ENCODE results near the gene MMP15. TPM values are rescaled to one million over a fixed set of nuclear protein-coding genes. Genes with fewer than 3 reads are reported as not detected.
"Not testable (repeated sequence)": the region's sequence is repeated elsewhere in the genome, so short reads cannot be mapped to it uniquely, and the experiment has no call there.

The MMP15 gene
- total RNA-seq, 1 donor from 2014 or later: 62.2 TPM

DNA sequence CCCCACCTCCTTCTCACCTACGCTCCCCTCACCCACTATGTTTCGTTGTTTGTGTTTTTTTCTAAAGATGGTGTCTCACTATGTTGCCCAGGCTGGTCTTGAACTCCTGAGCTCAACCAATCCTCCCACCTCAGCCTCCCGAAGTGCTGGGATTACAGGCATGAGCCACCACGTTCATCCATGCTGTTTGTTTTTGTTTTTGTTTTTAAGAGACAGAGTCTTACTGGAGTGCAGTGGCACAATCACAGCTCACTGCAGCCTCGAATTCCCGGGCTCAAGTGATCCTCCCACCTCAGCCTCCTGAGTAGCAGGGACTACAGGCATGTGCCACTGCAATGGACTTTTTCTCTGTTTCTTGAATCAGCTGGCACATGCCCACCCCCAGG is 70.0 kb downstream of the MMP15 start:
- DNase-seq; ATAC-seq; intact Hi-C loops (cut with micrococcal nuclease): not testable (repeated sequence)

GRCh38 chr16:58096249-58096648 is 70.7 kb downstream of the MMP15 start:
- ATAC-seq (no peak), DNase-seq (no peak)
- intact Hi-C loops (cut with micrococcal nuclease): no loop called here

Other genes starting within 250 kb of the MMP15 start
- 52.6 TPM for gene KIFC3, start 223.3 kb upstream of the MMP15 start, total RNA-seq
- gene CNGB1, start 54.6 kb upstream of the MMP15 start, total RNA-seq: not detected
- 9.2 TPM for gene ZNF319, start 25.1 kb upstream of the MMP15 start, total RNA-seq
- 28.3 TPM for gene USB1, start 24.3 kb upstream of the MMP15 start, total RNA-seq
- gene CFAP20, start 103.6 kb downstream of the MMP15 start, total RNA-seq: 37.2 TPM
- gene CSNK2A2, start 172.4 kb downstream of the MMP15 start, total RNA-seq: 35.5 TPM

All from left ventricle myocardium superior (tissue), 1 donor.